NCI-H748 (cell line): Measurements from ENCODE around the gene CCNI2.
A peak's percentile ranks its signal among the peaks of the same experiment; 100 is the strongest.

Source experiments
- DNase-seq: peaks from one replicate; lab custom pipeline; 2025; ENCODE audit not compliant: unreplicated experiment; lab: John Stamatoyannopoulos, UW

CCNI2 gene

GRCh38 chr5:132746954-132747615 is at the start of gene CCNI2:
TSS of gene CCNI2 (plus strand) at chr5:132747426. CDS start at chr5:132747496, 70 bp downstream.
- peak; percentile 11 for DNase-seq

GRCh38 chr5:132704875-132705274 is 42.4 kb upstream of the CCNI2 start:
- no peak for DNase-seq

GRCh38 chr5:132708645-132709044 is 38.6 kb upstream of the CCNI2 start:
- DNase-seq, result no peak

- DNase-seq, result no peak
Observed at GRCh38 chr5:132714456-132715307, 32.5 kb upstream of the CCNI2 start.

GRCh38 chr5:132718544-132719312 is 28.5 kb upstream of the CCNI2 start:
- no peak for DNase-seq

GRCh38 chr5:132725745-132726144 is 21.5 kb upstream of the CCNI2 start:
- no peak for DNase-seq

GRCh38 chr5:132729896-132730295 is 17.3 kb upstream of the CCNI2 start:
- no peak for DNase-seq

GRCh38 chr5:132733499-132734148 is 13.6 kb upstream of the CCNI2 start:
- no peak for DNase-seq

GRCh38 chr5:132734687-132735086 is 12.5 kb upstream of the CCNI2 start:
- DNase-seq, result no peak

GRCh38 chr5:132736853-132737833 is 10.1 kb upstream of the CCNI2 start, which contains the start of gene KIF3A:
TSS of gene KIF3A (minus strand) at chr5:132737546. CDS start at chr5:132737419, 127 bp downstream.
- DNase-seq, result peak; percentile 98

GRCh38 chr5:132737982-132738681 is 9.1 kb upstream of the CCNI2 start:
- no peak for DNase-seq

GRCh38 chr5:132739232-132739631 is 8.0 kb upstream of the CCNI2 start:
- no peak for DNase-seq

GRCh38 chr5:132742158-132742557 is 5.1 kb upstream of the CCNI2 start:
- DNase-seq, result no peak

- no peak for DNase-seq
Observed at GRCh38 chr5:132742626-132743025, 4.6 kb upstream of the CCNI2 start.

GRCh38 chr5:132744659-132745058 is 2.6 kb upstream of the CCNI2 start:
- no peak for DNase-seq

GRCh38 chr5:132746592-132746953 is 653 bp upstream of the CCNI2 start:
- DNase-seq, result no peak

- DNase-seq, result no peak
Observed at GRCh38 chr5:132747616-132748440, 602 bp downstream of the CCNI2 start.

- no peak for DNase-seq
Observed at GRCh38 chr5:132748522-132749000, 1.3 kb downstream of the CCNI2 start.
